Left lung (tissue), 10 donors: ENCODE data around the gene VPS13D. TPM values are rescaled to one million over a fixed set of nuclear protein-coding genes. Genes with fewer than 3 reads are reported as not detected.
"Not testable (repeated sequence)": the region's sequence is repeated elsewhere in the genome, so short reads cannot be mapped to it uniquely, and the experiment has no call there.

Experiments used
- ATAC-seq: fragments of 200-7000 bp; cut with Tn5 transposase; one replicate; pipeline ENCODE4 v1.9.1; 2020; ENCODE audit warnings: moderate library complexity
- DNase-seq, 4 donors: peaks; one replicate each; pipeline ENCODE4 v3.0.0-alpha.2; 2013 to 2020
- H3K27ac ChIP-seq, 2 donors: fragments of 200-600 bp; sonication (generic) in 1 of 2; one replicate each; pipeline versions ENCODE4 v1.5.0 to v1.8.0; 2020 to 2021
- H3K27me3 ChIP-seq, 2 donors: fragments of 200-600 bp; sonication (generic) in 1 of 2; one replicate each; pipeline versions ENCODE4 v1.5.0 to v1.8.0; 2020 to 2021
- H3K36me3 ChIP-seq, 2 donors: fragments of 200-600 bp; sonication (generic) in 1 of 2; one replicate each; pipeline versions ENCODE4 v1.5.0 to v1.8.0; 2020 to 2021
- H3K4me1 ChIP-seq, 2 donors: fragments of 200-600 bp; one replicate each; pipeline ENCODE4 v1.8.0; 2021
- H3K4me3 ChIP-seq, 2 donors: fragments of 200-600 bp; sonication (generic) in 1 of 2; one replicate each; pipeline versions ENCODE4 v1.5.0 to v1.8.0; 2020 to 2021; ENCODE audit warnings: mild to moderate bottlenecking in 1 of 2
- H3K9me3 ChIP-seq, 2 donors: fragments of 200-600 bp; sonication (generic) in 1 of 2; one replicate each; pipeline versions ENCODE4 v1.5.0 to v1.8.0; 2020 to 2021
- CTCF ChIP-seq, 2 donors: fragments of 200-600 bp; sonication (generic) in 1 of 2; IDR thresholded peaks; one replicate each; pipeline versions ENCODE4 v1.5.0 to v1.8.0; 2021; ENCODE audit warnings: antibody characterized with exemption in 2 of 2
- intact Hi-C, 2 donors: fragments of 100-400 bp; cut with DNase I; formaldehyde crosslinking; loops; one replicate each; pipeline versions ENCODE4 v1.11.2 to v1.14.2; 2022
- polyA plus RNA-seq, 6 donors: library from polyadenylated mRNA; unstranded; fragments of 120-200 nt; gene quantifications; one replicate each; pipeline ENCODE4 v1.2.1, GENCODE V29; 2013; ENCODE audit not compliant: insufficient read length in 6 of 6
- total RNA-seq, 2 donors: library from RNA; stranded (reverse); fragmentation: NEBNext Ultra II Directional; extraction: Animal tissue kit (Norgen Biotek cat#: 25700); gene quantifications; one replicate each; pipeline ENCODE4 v1.2.1, GENCODE V29; 2021
- donor health status: DM: no; HTN: yes; CAD: no.
- donor health status: DM: no; HTN: no; CAD: no.

The VPS13D gene
- total and polyA plus RNA-seq, 8 donors, result 26.6 to 62.3 (median 30.2) TPM

- no peak overlapping the region for H3K27ac ChIP-seq
- no peak for ATAC-seq
- intact Hi-C loops, result no loop called here
- peaks cover 0 to 84% of the 10 kb centered on the region in 2 donors for H3K36me3 ChIP-seq
- no peak for TF ChIP-seq CTCF (IDR thresholded peaks at IDR 0.05)
- H3K27me3 ChIP-seq, result no peaks in the 10 kb centered on the region
- peaks cover 0 to 16% of the 10 kb centered on the region in 2 donors for H3K4me1 ChIP-seq
- no peak for DNase-seq
- H3K4me3 ChIP-seq, result no peak overlapping the region
- peaks cover 0 to 24% of the 10 kb centered on the region in 2 donors for H3K9me3 ChIP-seq
Observed at GRCh38 chr1:12384836-12385456, 155.1 kb downstream of the VPS13D start.

GRCh38 chr1:12386130-12386529 lies 156.3 kb downstream of the VPS13D start:
- TF ChIP-seq CTCF (IDR thresholded peaks at IDR 0.05), result no peak
- Histone ChIP-seq H3K36me3 (peaks cover 0 to 87% of the 10 kb centered on the region in 2 donors), H3K27me3 (no peaks in the 10 kb centered on the region), H3K27ac (no peak overlapping the region), H3K4me1 (peaks cover 0 to 5% of the 10 kb centered on the region in 2 donors), H3K9me3 (peaks cover 0 to 24% of the 10 kb centered on the region in 2 donors), H3K4me3 (no peak overlapping the region)
- DNase-seq (no peak), ATAC-seq (peak; percentile 68)
- intact Hi-C loops, result no loop called here

GRCh38 chr1:12387641-12388040 lies 157.8 kb downstream of the VPS13D start:
- Histone ChIP-seq H3K27ac (no peak overlapping the region), H3K9me3 (peaks cover 0 to 24% of the 10 kb centered on the region in 2 donors), H3K4me3 (no peak overlapping the region), H3K36me3 (peaks cover 0 to 87% of the 10 kb centered on the region in 2 donors), H3K4me1 (no peaks in the 10 kb centered on the region), H3K27me3 (no peaks in the 10 kb centered on the region)
- intact Hi-C loops, result no loop called here
- ATAC-seq, result no peak
- TF ChIP-seq CTCF (IDR thresholded peaks at IDR 0.05), result no peak
- no peak for DNase-seq

- H3K27ac ChIP-seq, H3K4me3 ChIP-seq, DNase-seq, intact Hi-C loops, H3K4me1 ChIP-seq, ATAC-seq, H3K27me3 ChIP-seq: not testable (repeated sequence)
- Histone ChIP-seq H3K9me3 (peaks cover 0 to 24% of the 10 kb centered on the region in 2 donors), H3K36me3 (peaks cover 0 to 61% of the 10 kb centered on the region in 2 donors)
Observed at GRCh38 chr1:12390296-12390695, 160.5 kb downstream of the VPS13D start.

GRCh38 chr1:12397462-12398450 lies 167.9 kb downstream of the VPS13D start:
- Histone ChIP-seq H3K27me3 (no peaks in the 10 kb centered on the region), H3K4me3 (no peak overlapping the region), H3K27ac (peak overlapping the region in 1 of 2 donors; percentile 48), H3K36me3 (peaks cover 0 to 27% of the 10 kb centered on the region in 2 donors), H3K4me1 (no peaks in the 10 kb centered on the region), H3K9me3 (no peaks in the 10 kb centered on the region)
- TF ChIP-seq CTCF (IDR thresholded peaks at IDR 0.05), result no peak
- intact Hi-C loops, result no loop called here
- no peak for DNase-seq
- no peak for ATAC-seq
